ENCODE measurements around the gene NCAM2. TPM values are rescaled to one million over a fixed set of nuclear protein-coding genes. Genes with fewer than 3 reads are reported as not detected.

Gene NCAM2
- total and polyA plus RNA-seq, 2 of the 8 experiments (the other 6 are each of a cell fraction or from before 2014, with no cell fraction given), result 0.14 to 1.1 TPM

- Histone ChIP-seq H3K4me1 (replicated peaks in 1 of 4; ENCODE audit: control insufficient read depth in 3 of 4, insufficient read depth in 4 of 4, low read length in 3 of 4) (no peaks in the 10 kb centered on the region), H3K27ac (ENCODE audit: low read depth, low read length) (no peak overlapping the region), H2BK20ac (ENCODE audit: low read length) (no peak overlapping the region), H3K23ac (ENCODE audit: insufficient read length) (no peak overlapping the region), H3K4ac (replicated peaks; ENCODE audit: insufficient read length, low read depth, low read length) (no peak overlapping the region), H3K14ac (ENCODE audit: insufficient read length) (no peak overlapping the region), H3K56ac (replicated peaks; ENCODE audit: insufficient read length, low read depth, low read length) (no peak overlapping the region), H3K23me2 (ENCODE audit: low read depth, low read length) (no peaks in the 10 kb centered on the region), H4K20me1 (replicated peaks in 1 of 2; ENCODE audit: control insufficient read depth in 1 of 2, insufficient read depth in 2 of 2, low read length in 2 of 2) (no peaks in the 10 kb centered on the region), H3K27me3 (replicated peaks in 1 of 4; ENCODE audit: control insufficient read depth in 3 of 4, extremely low read depth in 1 of 4, insufficient read depth in 3 of 4, low read length in 3 of 4) (no peaks in the 10 kb centered on the region), H3K9ac (replicated peaks in 1 of 4; ENCODE audit: extremely low read depth in 1 of 4, low read depth in 3 of 4, low read length in 3 of 4) (no peak overlapping the region), H3K4me2 (ENCODE audit: insufficient read depth in 1 of 2, low read depth in 2 of 2, low read length in 2 of 2) (no peak overlapping the region), H2BK15ac (ENCODE audit: low read length) (no peak overlapping the region), H4K5ac (ENCODE audit: insufficient read length, low read depth, low read length) (no peak overlapping the region), H3K79me1 (ENCODE audit: low read depth, low read length) (no peaks in the 10 kb centered on the region), H4K91ac (replicated peaks; ENCODE audit: insufficient read length, low read length) (no peak overlapping the region), H2AK5ac (ENCODE audit: low read depth, low read length) (no peak overlapping the region), H4K8ac (ENCODE audit: extremely low read depth, insufficient read depth, low read length) (no peak overlapping the region), H2BK12ac (ENCODE audit: low read depth, low read length) (no peak overlapping the region), H2BK5ac (ENCODE audit: low read depth, low read length) (no peak overlapping the region), H2BK120ac (replicated peaks; ENCODE audit: low read depth, low read length) (no peak overlapping the region), H3K36me3 (ENCODE audit: control insufficient read depth in 2 of 4, insufficient read depth in 4 of 4, low read length in 3 of 4) (no peaks in the 10 kb centered on the region), H3K18ac (ENCODE audit: extremely low read depth, low read length) (no peak overlapping the region), H2AFZ (ENCODE audit: low read length) (no peak overlapping the region), H3K79me2 (ENCODE audit: control insufficient read depth in 1 of 2, insufficient read depth in 2 of 2, low read length in 2 of 2) (no peaks in the 10 kb centered on the region), H3K9me3 (ENCODE audit: insufficient read depth in 2 of 2, low read depth in 1 of 2, low read length in 1 of 2) (no peaks in the 10 kb centered on the region), H3K4me3 (ENCODE audit: extremely low read depth in 1 of 4, insufficient read depth in 2 of 4, low read depth in 3 of 4, low read length in 4 of 4) (no peak overlapping the region)
- no peak for FAIRE-seq
- CTCF ChIA-PET (ENCODE audit: partially characterized antibody), result interaction anchor here (5.9 kb wide), 1 partner anchor 96 kb away, joined by 116 read pairs; the partner anchor contains the start of gene NCAM2
- WGBS, 2 experiments (ENCODE audit: extremely low coverage in 1 of 2, insufficient coverage in 1 of 2, insufficient read length in 1 of 2, insufficient replicate concordance in 2 of 2, low coverage in 1 of 2, low lambda C conversion rate in 2 of 2, missing lambda C conversion rate in 1 of 2), result 83% methylated on average over 1 of the region's 1 CpG; no CpG with 5 or more reads in 1 of the 2 experiments
- POLR2A ChIA-PET (ENCODE audit: partially characterized antibody), result no interaction called here
- no peak for DNase-seq (ENCODE audit: low read depth in 1 of 2, low spot score in 2 of 2)
- no peak for TF ChIP-seq ZNF274 (IDR thresholded peaks at IDR 0.05; ENCODE audit: borderline replicate concordance, extremely low read depth, low read length)
- no peak for TF ChIP-seq ATF3 (IDR thresholded peaks at IDR 0.05; ENCODE audit: insufficient read depth, low read depth, low read length)
- TF ChIP-seq GTF2F1 (IDR thresholded peaks at IDR 0.05; ENCODE audit: borderline replicate concordance, low read depth, low read length), result no peak
Observed at GRCh38 chr21:21097466-21097865, 99.3 kb downstream of the NCAM2 start.
